Testis (tissue), 3 donors: ENCODE results near the gene ZMAT5. TPM values are rescaled to one million over a fixed set of nuclear protein-coding genes. Genes with fewer than 3 reads are reported as not detected.

Source experiments
- DNase-seq: peaks from one replicate; pipeline ENCODE4 v3.0.0-alpha.2; 2019
- H3K27ac ChIP-seq, 2 donors: fragments of 200-600 bp; sonication (generic); one replicate each; pipeline ENCODE4 v1.5.1; 2019
- H3K27me3 ChIP-seq: fragments of 200-600 bp; sonication (generic); one replicate; pipeline ENCODE4 v1.5.1; 2019
- H3K36me3 ChIP-seq: fragments of 200-600 bp; sonication (generic); one replicate; pipeline ENCODE4 v1.5.1; 2017; ENCODE audit warnings: low read depth; ENCODE audit errors: missing control alignments
- H3K4me1 ChIP-seq: fragments of 200-600 bp; sonication (generic); one replicate; pipeline ENCODE4 v1.5.1; 2019
- H3K4me3 ChIP-seq, 2 donors: fragments of 200-600 bp; sonication (generic); one replicate each; pipeline ENCODE4 v1.5.1; 2017 to 2019
- H3K9me3 ChIP-seq: fragments of 200-600 bp; sonication (generic); one replicate; pipeline ENCODE4 v1.5.1; 2017
- CTCF ChIP-seq, 3 experiments: fragments of 450-650 bp in 2 of 3; fragments of 200-600 bp in 1 of 3; sonication (generic) in 1 of 3; IDR thresholded peaks; one replicate each; pipeline ENCODE4 v1.5.1; 2016 to 2019; ENCODE audit warnings: antibody characterized with exemption in 3 of 3, mild to moderate bottlenecking in 2 of 3, moderate library complexity in 1 of 3
- POLR2A ChIP-seq: fragments of 450-650 bp; IDR thresholded peaks from one replicate; pipeline ENCODE4 v1.6.1; 2017; ENCODE audit warnings: antibody characterized with exemption, mild to moderate bottlenecking, moderate library complexity
- WGBS, 2 donors: methylation state at CpG; one replicate each; pipeline ENCODE4 v1.1.5; 2018; 5-methylcytosine and 5-hydroxymethylcytosine counted together
- intact Hi-C: fragments of 100-400 bp; cut with DNase I; formaldehyde crosslinking; loops from one replicate; pipeline ENCODE4 v1.15.1; 2023; ENCODE audit warnings: low total_unique reads
- polyA plus RNA-seq: library from polyadenylated mRNA; stranded (reverse); fragments of 350-450 nt; fragmentation: Illumina TruSeq; extraction: RNeasy Lipid Tissue Mini Kit (QIAGEN cat#74804); gene quantifications from one replicate; pipeline ENCODE4 v1.2.3, GENCODE V29; 2014; ENCODE audit warnings: low read depth, low replicate concordance; ENCODE audit not compliant: insufficient read depth
- total RNA-seq, 2 donors: library from RNA; depleted of rRNA; stranded (reverse); fragments of >200 nt; gene quantifications; one replicate each; pipeline ENCODE4 v1.2.3, GENCODE V29; 2016

ZMAT5 gene
- total and polyA plus RNA-seq, 3 donors from 2014 or later: 16.7 to 23.4 (median 19.6) TPM

DNA sequence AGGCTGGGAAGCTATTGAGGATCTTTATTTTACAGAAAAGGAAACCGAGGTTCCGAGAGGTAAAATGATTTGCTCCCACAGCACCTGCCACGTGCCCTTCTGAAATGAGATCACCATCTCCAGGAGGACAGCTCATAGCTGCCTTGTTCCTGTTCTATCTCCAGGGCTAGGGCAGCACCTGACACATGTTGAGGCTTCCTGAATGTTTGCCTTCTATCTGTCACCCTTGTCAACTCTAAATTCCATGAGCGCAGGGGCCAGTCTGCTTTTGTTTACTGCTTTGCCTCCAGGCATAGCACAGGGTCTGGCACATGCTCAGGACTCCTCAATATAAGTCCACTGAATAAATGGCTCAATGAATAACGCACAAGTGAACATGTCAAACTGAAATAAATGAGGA lies 47.2 kb upstream of the ZMAT5 start:
- Histone ChIP-seq H3K4me1 (peaks cover 6% of the 10 kb centered on the region), H3K36me3 (no peaks in the 10 kb centered on the region), H3K27ac (no peak overlapping the region), H3K9me3 (no peaks in the 10 kb centered on the region), H3K4me3 (no peak overlapping the region), H3K27me3 (no peaks in the 10 kb centered on the region)
- TF ChIP-seq POLR2A (no peak), CTCF (IDR thresholded peaks at IDR 0.05) (no peak)
- WGBS, 2 donors: 86 to 96% methylated on average over 5 of the region's 5 CpGs
- intact Hi-C loops: no loop called here
- no peak for DNase-seq

GRCh38 chr22:29813563-29813962 lies 46.8 kb upstream of the ZMAT5 start:
- WGBS, 2 donors: 78 to 81% methylated on average over 3 of the region's 3 CpGs
- H3K27me3 ChIP-seq: no peaks in the 10 kb centered on the region
- intact Hi-C loops: no loop called here
- no peaks in the 10 kb centered on the region for H3K36me3 ChIP-seq
- H3K9me3 ChIP-seq: no peaks in the 10 kb centered on the region
- no peak overlapping the region for H3K4me3 ChIP-seq
- peaks cover 6% of the 10 kb centered on the region for H3K4me1 ChIP-seq
- no peak overlapping the region for H3K27ac ChIP-seq
- DNase-seq: no peak
- TF ChIP-seq CTCF (IDR thresholded peaks at IDR 0.05): no peak
- TF ChIP-seq POLR2A: no peak

DNA sequence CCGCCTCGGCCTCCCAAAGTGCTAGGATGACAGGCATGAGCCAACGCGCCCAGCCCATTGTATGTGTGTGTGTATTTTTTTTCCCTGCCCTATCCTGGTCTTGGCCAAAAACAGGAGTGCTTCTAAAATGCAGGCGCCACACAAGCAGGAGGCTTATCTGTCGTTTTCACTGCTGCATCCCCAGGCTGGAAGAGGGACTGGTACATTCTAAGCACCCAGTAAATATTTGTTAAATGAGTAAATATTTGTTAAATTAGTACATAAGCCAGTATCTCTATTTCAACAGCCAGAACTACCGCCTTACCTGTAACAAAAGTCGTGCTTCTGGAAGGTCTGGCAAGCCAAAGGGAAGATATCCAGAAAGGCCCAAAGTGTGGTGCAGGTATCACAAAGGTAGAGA lies 46.3 kb upstream of the ZMAT5 start:
- WGBS, 2 donors: 93 to 94% methylated on average over 8 of the region's 8 CpGs
- H3K4me3 ChIP-seq: no peak overlapping the region
- H3K27me3 ChIP-seq: no peaks in the 10 kb centered on the region
- no peak overlapping the region for H3K27ac ChIP-seq
- H3K36me3 ChIP-seq: no peaks in the 10 kb centered on the region
- H3K9me3 ChIP-seq: no peaks in the 10 kb centered on the region
- intact Hi-C loops: no loop called here
- no peak for TF ChIP-seq CTCF (IDR thresholded peaks at IDR 0.05)
- TF ChIP-seq POLR2A: no peak
- DNase-seq: no peak
- peaks cover 6% of the 10 kb centered on the region for H3K4me1 ChIP-seq

GRCh38 chr22:29811377-29811776 lies 44.6 kb upstream of the ZMAT5 start:
- no peak overlapping the region for H3K27ac ChIP-seq
- WGBS, 2 donors: 54 to 77% methylated on average over 2 of the region's 2 CpGs
- H3K9me3 ChIP-seq: no peaks in the 10 kb centered on the region
- intact Hi-C loops: no loop called here
- DNase-seq: no peak
- TF ChIP-seq CTCF (IDR thresholded peaks at IDR 0.05) (no peak), POLR2A (no peak)
- H3K36me3 ChIP-seq: no peaks in the 10 kb centered on the region
- no peaks in the 10 kb centered on the region for H3K27me3 ChIP-seq
- no peak overlapping the region for H3K4me3 ChIP-seq
- H3K4me1 ChIP-seq: peaks cover 2% of the 10 kb centered on the region

DNA sequence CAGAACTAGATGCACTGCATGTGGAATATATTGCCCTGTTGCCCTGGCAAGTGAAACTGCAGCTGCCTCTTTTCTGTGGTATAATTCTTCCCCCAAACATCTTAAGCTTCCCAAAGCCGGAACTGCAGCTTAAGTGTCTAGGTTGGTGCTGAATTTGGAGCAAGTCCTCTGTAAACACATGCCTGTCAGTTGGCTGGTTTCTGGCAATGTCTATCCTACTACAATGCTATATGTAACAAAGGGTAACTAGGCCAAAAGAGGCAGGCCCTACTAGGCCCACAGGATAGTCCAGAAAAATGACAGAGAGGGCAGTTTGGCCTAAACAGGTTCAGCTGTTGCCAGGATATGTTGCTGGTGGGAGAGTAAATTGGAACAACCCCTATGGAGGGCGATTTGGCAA lies 43.4 kb upstream of the ZMAT5 start:
- WGBS, 2 donors: 87 to 96% methylated on average over 2 of the region's 2 CpGs
- intact Hi-C loops: no loop called here
- no peaks in the 10 kb centered on the region for H3K36me3 ChIP-seq

More for the DNA sequence above, 43.4 kb upstream of the ZMAT5 start:
- Histone ChIP-seq H3K27ac (no peak overlapping the region), H3K27me3 (no peaks in the 10 kb centered on the region), H3K9me3 (no peaks in the 10 kb centered on the region), H3K4me1 (no peaks in the 10 kb centered on the region), H3K4me3 (no peak overlapping the region)
- DNase-seq: no peak
- TF ChIP-seq CTCF (IDR thresholded peaks at IDR 0.05) (no peak), POLR2A (no peak)
